Activated CD4-positive, alpha-beta T cell treated with anti-CD3 and anti-CD28 coated beads, Interleukin-10, Interleukin-2, amounts not matched to agents 100 ng/mL and 50 ng/mL, durations not matched to agents 16 hours and 8 hours (primary cell): ENCODE results near the gene MSH2.
A peak's percentile ranks its signal among the peaks of the same experiment; 100 is the strongest.
"Not testable (repeated sequence)": the region's sequence is repeated elsewhere in the genome, so short reads cannot be mapped to it uniquely, and the experiment has no call there.

Source experiments
- DNase-seq: peaks from one replicate; pipeline ENCODE4 v3.0.0-alpha.2; 2020

Gene MSH2

GRCh38 chr2:47485751-47486300, 82.9 kb downstream of the MSH2 start:
- DNase-seq: no peak

DNA sequence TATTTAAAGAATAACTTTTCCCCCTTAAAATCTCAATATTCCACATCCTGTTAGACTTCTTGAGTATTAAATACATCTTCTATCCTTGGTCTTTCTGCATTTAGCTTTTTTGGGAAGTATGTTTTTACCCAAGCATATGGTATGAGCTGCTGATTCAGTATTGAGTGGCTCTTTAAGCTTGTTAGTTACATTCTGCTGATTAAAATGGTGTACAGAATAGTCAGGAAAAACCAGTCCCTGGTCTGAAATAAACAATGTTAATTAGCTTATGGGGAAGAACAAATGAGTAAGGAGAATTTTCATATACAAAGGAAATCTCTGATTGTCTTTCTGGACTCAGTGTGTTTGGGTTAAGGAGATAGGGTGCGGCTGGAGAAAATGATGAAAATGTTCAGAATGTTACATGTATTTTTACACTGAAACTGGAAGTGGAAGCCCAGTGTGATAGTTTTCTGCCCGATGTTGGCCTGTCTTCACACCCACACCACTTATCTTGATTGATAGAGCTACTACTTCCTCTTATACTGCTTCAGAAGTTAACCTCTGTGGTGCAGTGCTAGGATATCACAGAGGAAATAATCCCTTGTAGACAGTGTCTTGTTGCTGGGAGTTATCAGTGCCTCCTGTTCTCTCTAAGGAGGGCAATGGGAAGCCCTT, 84.0 kb downstream of the MSH2 start:
- DNase-seq: peak; percentile 36

GRCh38 chr2:47487498-47487875, 84.5 kb downstream of the MSH2 start:
- DNase-seq: no peak

DNA sequence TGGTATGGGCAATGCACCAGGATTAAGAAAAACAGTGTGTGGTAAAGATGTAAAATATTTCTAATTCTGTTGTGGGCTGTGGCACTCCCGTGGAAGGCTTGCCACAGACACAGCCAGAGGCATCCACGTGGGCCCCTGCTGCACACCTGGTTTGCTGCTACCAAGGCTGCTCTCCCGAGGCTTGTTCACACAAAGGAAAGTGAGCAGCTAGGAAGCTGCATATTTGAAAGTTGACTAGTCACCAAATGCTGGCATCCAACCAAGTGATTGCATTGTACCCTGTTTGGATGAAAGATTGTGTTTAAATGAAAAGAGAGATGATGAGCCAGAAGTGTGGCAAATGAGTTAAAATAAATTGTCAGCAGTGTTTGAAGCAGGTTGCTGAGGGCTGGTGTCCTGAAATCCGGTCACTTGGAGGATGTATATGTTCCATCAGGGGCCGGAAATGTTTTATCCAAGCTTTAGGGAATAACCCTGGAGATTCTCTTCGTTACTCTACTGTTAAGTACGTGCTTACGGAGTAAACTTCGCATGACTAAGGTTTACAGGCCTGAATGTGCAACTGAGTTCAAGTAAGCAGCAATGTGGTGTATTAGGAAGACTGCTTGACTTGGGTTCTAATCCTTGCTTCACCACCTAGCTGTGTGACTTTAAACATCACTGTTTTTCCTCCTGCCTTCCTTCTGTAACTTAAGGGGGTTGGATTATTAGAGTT, 86.1 kb downstream of the MSH2 start:
- no peak for DNase-seq

GRCh38 chr2:47490406-47490805, 87.5 kb downstream of the MSH2 start:
- DNase-seq: no peak

DNA sequence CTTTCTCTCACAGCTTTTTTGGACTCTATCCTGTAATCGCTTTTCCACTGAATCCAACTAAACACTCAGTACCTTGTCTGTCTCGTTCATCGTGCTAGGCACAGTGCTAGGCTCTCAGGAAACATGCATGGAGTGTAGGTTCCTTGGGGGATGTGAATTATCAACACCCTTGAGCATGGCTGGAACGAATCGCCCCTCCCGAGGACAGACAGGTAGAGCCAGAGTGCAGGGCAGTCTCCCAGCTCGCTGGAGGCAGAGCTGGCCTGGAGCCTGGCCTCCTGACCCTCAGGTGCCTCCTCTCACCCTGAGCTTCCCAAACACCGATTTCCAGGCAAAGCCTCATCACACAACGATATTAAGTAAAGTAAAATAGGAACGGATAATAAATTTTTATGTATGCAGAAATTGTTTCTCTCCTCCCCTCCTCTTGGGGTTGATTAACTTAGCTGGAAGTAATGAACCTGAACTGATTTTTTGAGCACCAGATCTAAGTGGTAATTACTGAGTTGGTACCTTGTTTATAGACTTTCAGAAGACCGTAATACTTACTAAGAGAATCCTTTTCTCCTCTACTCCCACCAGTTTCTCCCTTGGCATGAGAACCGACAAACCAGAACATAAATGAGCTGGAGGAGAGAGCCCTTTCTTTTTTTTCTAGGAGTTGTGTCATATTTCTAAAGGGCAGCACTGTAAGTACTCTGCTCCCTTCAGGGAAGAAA, 90.5 kb downstream of the MSH2 start:
- DNase-seq: no peak

- no peak for DNase-seq
Observed at GRCh38 chr2:47494267-47495130, 91.5 kb downstream of the MSH2 start.

GRCh38 chr2:47497843-47498460, 95.0 kb downstream of the MSH2 start:
- DNase-seq: no peak

GRCh38 chr2:47499093-47499492, 96.1 kb downstream of the MSH2 start:
- DNase-seq: no peak

- no peak for DNase-seq
Observed at GRCh38 chr2:47499621-47500309, 96.8 kb downstream of the MSH2 start.

DNA sequence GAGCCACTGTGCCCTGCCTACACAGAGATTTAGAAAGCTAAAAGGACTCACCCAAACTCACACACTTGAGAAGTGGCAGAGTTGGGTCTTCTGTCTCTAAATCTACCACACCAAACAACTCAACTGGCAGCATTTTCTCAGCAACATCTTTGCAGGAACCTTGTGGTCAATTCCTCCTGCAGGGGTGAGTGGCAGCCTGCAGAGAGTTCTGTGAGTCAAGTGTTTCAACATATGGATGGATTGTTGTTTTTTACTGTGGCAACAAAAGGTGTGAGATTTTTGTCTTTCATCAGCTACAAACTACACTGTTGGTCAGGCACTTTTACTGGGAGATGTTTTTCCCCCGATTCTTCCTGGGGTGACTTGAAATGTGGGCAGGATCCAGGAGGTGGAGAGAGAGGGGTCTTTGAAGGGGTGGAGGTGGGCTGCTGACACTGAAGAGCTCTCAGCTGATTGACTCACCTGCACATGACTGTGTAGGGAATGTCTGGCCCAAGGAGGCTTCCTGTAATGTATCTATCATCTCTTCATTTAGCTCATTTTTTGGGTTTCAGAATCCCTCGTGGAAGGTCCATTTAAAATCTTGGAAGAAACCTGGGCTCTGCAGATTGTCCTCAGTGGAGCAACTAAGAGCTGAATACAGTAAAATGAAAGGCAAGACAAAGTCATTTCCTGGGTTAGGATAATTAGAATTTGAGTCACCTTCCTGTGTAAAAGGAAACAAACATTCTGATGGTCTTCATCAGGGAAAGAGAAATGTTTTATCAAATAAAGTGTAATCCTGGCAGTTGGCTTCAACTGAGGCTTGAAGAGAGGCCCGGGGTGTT, 98.6 kb downstream of the MSH2 start:
- DNase-seq: peak; percentile 61

DNA sequence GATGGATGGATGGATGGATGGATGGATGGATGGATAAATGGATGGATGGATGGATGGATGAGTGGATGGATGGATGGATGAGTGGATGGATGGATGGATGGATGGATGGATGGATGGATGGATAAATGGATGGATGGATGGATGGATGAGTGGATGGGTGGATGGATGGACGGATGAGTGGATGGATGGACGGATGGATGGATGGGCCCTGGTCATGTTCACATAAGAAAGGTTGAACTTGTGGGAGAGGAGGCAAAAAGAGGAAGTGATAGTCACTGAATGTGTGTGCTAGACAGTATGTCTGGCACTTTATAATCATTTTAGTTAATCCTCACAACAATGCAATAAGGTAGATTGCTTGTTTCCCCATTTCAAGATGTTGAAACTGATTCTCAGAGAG, 99.5 kb downstream of the MSH2 start:
- not testable (repeated sequence) for DNase-seq

- DNase-seq: no peak
Observed at GRCh38 chr2:47503481-47504070, 100.6 kb downstream of the MSH2 start.

- no peak for DNase-seq
Observed at GRCh38 chr2:47504174-47504810, 101.3 kb downstream of the MSH2 start.

DNA sequence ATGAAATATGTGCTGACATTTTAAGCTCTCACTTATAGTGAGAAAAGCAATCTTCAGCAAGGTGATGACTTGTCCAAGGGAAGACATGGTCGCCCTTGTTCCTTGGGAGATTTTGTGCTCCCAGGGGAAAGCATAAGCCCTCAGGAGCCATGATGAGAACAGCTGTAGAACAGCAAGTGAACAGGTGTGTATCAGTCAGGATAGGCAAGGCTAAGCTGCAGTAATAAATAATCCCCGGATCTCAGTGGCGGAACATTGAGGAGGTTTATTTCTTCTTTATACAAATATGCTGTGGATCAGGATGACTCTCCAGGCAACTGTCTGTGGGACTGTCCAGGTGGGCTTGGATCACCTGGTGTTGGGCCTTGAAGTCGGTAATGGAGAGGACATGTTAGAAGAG, 103.1 kb downstream of the MSH2 start:
- DNase-seq: no peak

DNA sequence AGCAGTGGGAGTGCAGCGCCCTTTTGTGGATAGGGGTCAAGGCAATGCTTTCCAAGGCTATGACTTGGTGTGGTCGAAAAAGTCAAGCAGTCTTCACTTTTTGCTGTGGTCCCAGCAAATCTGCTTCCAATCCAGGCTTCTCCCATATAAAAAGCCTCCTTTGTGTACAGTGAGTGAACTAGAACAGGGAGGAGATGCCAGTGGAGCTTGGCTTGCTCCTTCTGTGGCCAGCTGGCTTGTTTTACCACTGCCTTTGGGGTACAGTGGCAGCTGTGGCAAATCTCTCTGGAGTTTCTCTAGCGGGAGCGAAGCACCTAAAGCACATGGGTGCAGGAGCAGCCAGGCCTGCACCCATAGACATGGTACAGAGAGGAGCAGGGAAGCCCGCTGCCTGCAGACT, 103.5 kb downstream of the MSH2 start:
- no peak for DNase-seq

GRCh38 chr2:47508080-47508479, 105.1 kb downstream of the MSH2 start:
- no peak for DNase-seq

- peak; percentile 39 for DNase-seq
Observed at GRCh38 chr2:47508641-47509040, 105.7 kb downstream of the MSH2 start.

- DNase-seq: peak; percentile 24
Observed at GRCh38 chr2:47509250-47509649, 106.3 kb downstream of the MSH2 start.
